Keratinocyte (primary cell): Measurements from ENCODE around the gene ACBD3.

ENCODE experiments used
- CTCF ChIP-seq, 3 experiments: IDR thresholded peaks in 1 of 3; conservative IDR thresholded peaks in 1 of 3; optimal IDR thresholded peaks in 1 of 3; 2 replicates in 2 of 3; 3 replicates in 1 of 3; pipeline versions ENCODE3 to v1.5.1; 2011; ENCODE audit warnings: low read length in 3 of 3, mild to moderate bottlenecking in 3 of 3, moderate library complexity in 2 of 3, control low read depth in 1 of 3, inconsistent platforms in 1 of 3; ENCODE audit not compliant: insufficient read depth in 2 of 3; ENCODE audit errors: extremely low read depth in 1 of 3
- EZH2 ChIP-seq: IDR thresholded peaks from one replicate; pipeline ENCODE4 v1.6.1; 2012; ENCODE audit warnings: inconsistent platforms, mild to moderate bottlenecking, low read length, moderate library complexity

GRCh38 chr1:226107471-226108460, 78.8 kb downstream of the ACBD3 start:
- TF ChIP-seq CTCF (optimal IDR thresholded peaks at IDR 0.05 in 1 of 3, IDR thresholded peaks at IDR 0.05 in 1 of 3, conservative IDR thresholded peaks at IDR 0.05 in 1 of 3; ENCODE audit: extremely low read depth in 1 of 3, insufficient read depth in 2 of 3, low read length in 3 of 3) = no peak
- TF ChIP-seq EZH2 = no peak
